H1 (cell line): ENCODE measurements around the gene PRF1. TPM values are rescaled to one million over a fixed set of nuclear protein-coding genes. Genes with fewer than 3 reads are reported as not detected.

Experiments used
- CBX5 ChIP-seq: fragments of 300-800, 300-1000 bp; sonication (generic); IDR thresholded peaks from 2 replicates; pipeline ENCODE4 v1.7.1; 2016; ENCODE audit warnings: antibody characterized with exemption, low read length, low read depth
- JUND ChIP-seq: IDR thresholded peaks from 2 replicates; pipeline ENCODE4 v1.6.1; 2011; ENCODE audit warnings: mild to moderate bottlenecking, improper control_type of control experiment, low read length
- SP1 ChIP-seq: IDR thresholded peaks from 2 replicates; pipeline ENCODE4 v1.6.1; 2011; ENCODE audit warnings: low read depth, low read length
- YY1 ChIP-seq: IDR thresholded peaks from 2 replicates; pipeline ENCODE4 v1.6.1; 2011; ENCODE audit warnings: low read depth, mild to moderate bottlenecking, low read length
- polyA plus RNA-seq, 7 experiments: library from polyadenylated mRNA; depleted of rRNA in 3 of 7; stranded (reverse) in 5 of 7; unstranded in 2 of 7; fragments of >200 nt in 5 of 7; fragments of 200-250 nt in 2 of 7; gene quantifications; 1 replicate in 5 of 7; 2 replicates in 1 of 7; 4 replicates in 1 of 7; pipeline versions ENCODE4 v1.2.1 to v1.2.3, GENCODE V29; 2011 to 2013; ENCODE audit warnings: missing spikeins in 2 of 7, mixed read lengths in 2 of 7
- total RNA-seq: library from RNA; stranded (reverse); fragmentation: NEBNext Ultra II Directional; extraction: Animal tissue kit (Norgen Biotek cat#: 25700); gene quantifications from 2 replicates; pipeline ENCODE4 v1.2.1, GENCODE V29; 2021

Gene PRF1
- total and polyA plus RNA-seq, 2 of the 8 experiments (the other 6 are each of a cell fraction or from before 2014, with no cell fraction given): 0.15 TPM; not detected in 1

DNA sequence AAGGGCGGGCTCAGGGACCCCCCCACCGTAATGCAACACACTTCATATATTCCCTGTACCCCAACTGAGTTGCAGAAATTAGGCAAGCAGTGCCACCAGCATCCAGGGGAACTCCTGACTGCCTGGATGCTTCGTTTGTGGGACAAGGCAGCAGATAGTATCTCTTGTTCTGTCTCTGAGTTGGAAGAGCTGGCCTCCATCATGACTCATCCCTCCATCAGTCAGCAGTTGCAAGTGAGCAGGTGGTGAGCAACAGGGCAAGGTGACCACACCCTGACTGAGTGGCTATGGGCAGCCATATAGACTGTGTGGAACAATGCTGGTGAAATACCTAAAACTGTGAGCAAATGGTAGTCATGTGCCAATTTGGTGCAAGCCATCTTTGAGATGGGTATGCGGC, 47.0 kb upstream of the PRF1 start (continued):
- TF ChIP-seq YY1: no peak
- TF ChIP-seq SP1: no peak
- no peak for TF ChIP-seq JUND
- no peak for TF ChIP-seq CBX5
